Spleen (tissue), 7 donors: ENCODE results near the gene ADAM33.

Source experiments
- CTCF ChIP-seq, 11 experiments: fragments of 200-600 bp in 7 of 11; fragments of 450-650 bp in 4 of 11; sonication (generic) in 4 of 11; IDR thresholded peaks in 8 of 11; conservative IDR thresholded peaks in 3 of 11; 1 replicate in 7 of 11; 2 replicates in 4 of 11; pipeline versions ENCODE4 v1.4.0 to v1.8.0; 2016 to 2021; ENCODE audit warnings: antibody characterized with exemption in 11 of 11, inconsistent platforms in 4 of 11, mild to moderate bottlenecking in 1 of 11
- POLR2A ChIP-seq, 3 donors: fragments of 450-650 bp; IDR thresholded peaks; one replicate each; pipeline ENCODE4 v1.5.1; 2017; ENCODE audit warnings: antibody characterized with exemption in 3 of 3, mild to moderate bottlenecking in 1 of 3
- donor health status: DM: no; HTN: no; CAD: no; lungs with moderate emphysema.
- donor health status: DM: no; HTN: no; CAD: no.
- donor health status: DM: no; HTN: no; CAD: no.

DNA sequence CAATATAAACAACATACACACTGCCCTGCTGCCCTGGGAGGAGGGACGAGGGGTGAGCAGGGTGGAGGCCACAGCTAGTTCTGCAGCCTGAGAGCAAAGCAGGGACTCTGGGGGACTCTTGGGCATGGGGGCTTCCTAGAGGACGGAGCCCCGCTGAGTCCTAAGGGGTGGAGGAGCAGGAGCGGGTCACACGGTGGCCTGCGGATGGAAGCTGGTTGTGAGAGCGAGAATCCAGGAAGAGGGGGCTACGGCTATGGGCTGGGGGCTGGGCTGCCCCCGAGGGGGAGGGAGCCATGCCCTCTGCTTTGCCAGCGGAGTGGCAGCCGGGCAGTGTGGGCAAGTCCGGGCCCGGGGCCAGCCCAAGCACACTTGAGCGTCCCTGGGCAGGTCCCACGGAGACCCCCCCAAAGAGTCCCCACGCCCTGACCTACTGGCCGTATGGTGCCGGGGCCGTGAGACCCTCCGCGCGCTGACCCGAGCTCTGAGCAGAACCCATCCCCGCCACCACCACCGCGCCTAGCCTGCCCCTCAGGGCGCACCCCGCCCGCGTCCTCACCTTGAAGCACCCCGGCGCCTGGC is 369 bp downstream of the ADAM33 start:
- TF ChIP-seq CTCF (IDR thresholded peaks at IDR 0.05 in 8 of 11, conservative IDR thresholded peaks at IDR 0.05 in 3 of 11) = no peak
- no peak for TF ChIP-seq POLR2A (IDR thresholded peaks at IDR 0.05)
